Cardiac fibroblast (primary cell): ENCODE data around the gene ARFIP1.

ENCODE experiments used
- DNase-seq, 2 donors: peaks; one replicate each; pipeline versions ENCODE4 v3.0.0 to v3.0.0-alpha.2; 2010; ENCODE audit warnings: low read depth in 2 of 2
- H3K4me3 ChIP-seq, 2 donors: replicated peaks in 1 of 2; 1 replicate in 1 of 2; 2 replicates in 1 of 2; pipeline ENCODE4 v1.5.1; 2011; ENCODE audit warnings: low read depth in 2 of 2, low read length in 2 of 2, mild to moderate bottlenecking in 2 of 2, moderate library complexity in 1 of 2
- CTCF ChIP-seq: IDR thresholded peaks from one replicate; pipeline ENCODE4 v1.5.1; 2011; ENCODE audit warnings: low read depth, mild to moderate bottlenecking, low read length, inconsistent platforms

ARFIP1 gene

DNA sequence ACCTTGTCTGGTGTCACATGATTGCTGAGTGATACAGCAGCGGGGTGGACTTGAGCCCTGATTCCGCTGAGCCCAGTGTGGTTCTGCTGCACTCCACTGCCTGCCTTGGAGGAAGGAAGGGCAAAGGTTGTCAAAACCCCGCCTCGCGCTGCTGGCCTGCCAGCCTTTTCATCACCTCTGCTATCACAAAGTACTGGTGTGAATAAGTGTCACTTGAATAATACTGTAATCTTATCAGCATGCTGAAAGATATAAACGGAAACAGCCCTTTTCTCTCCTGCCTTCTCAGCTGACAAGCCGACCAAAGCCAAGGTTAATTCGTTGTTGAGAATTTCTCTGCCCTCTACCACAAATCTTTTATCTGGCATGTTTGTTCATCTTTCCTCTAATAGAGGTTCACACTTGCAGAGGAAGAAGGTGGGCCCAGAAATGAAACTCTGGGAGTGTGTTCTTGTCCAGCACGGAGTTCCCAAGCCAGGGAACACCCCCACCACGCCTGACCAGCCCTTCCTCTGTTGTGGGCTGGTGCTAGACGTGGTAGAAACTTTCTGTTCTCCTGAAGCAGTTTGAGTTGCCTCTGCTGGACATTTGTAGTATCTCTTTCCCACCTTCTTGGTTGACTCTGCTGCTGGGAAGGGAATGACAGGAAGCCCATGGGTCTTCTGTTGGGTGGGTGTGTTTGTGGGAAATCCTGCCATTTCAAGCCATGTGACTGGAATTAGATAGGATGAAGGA, 177.8 kb downstream of the ARFIP1 start:
- no peak for TF ChIP-seq CTCF
- DNase-seq, result peak in 1 of 2 donors; percentile 43

DNA sequence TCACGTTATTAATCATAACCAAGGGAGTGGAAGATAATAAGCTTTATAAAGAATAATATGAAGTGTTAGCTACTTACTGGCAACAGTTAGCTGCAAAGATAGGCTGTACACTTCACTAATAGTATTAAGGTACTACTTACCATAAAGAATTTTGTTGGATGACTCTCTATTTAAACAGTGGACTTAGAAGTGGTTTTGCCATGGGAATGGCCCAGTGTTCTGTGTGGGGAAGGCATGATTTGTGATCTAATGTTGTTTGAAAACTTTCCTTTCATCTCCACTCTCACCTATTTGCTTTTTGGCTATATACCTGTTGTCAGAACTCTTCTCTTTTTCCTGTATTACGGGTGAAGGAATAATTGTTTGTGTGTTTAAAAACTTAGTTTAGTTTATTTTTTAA, 179.3 kb downstream of the ARFIP1 start:
- H3K4me3 ChIP-seq, result no peak overlapping the region
- no peak for TF ChIP-seq CTCF
- DNase-seq, result no peak

More for the DNA sequence above, 177.8 kb downstream of the ARFIP1 start:
- no peak overlapping the region for H3K4me3 ChIP-seq

DNA sequence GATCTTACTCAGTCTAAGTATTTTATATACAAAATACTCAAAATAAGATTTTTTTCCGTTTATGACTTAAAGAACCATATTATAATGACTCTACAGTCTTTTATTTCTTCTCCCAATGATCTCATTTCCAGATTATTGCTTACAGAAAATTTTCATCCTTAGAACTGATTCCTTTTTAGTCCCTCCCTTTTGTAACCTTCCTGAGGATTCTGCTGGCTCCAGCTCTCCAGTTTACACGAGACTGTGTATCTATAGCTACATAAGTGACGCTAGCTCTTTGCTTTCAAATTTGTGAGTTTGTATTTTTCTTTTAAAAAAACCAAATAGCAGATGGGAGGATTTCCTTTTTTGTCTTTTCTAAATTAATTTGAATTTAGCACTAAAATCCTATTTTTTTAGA, 180.3 kb downstream of the ARFIP1 start:
- no peak overlapping the region for H3K4me3 ChIP-seq
- DNase-seq, result no peak
- no peak for TF ChIP-seq CTCF

DNA sequence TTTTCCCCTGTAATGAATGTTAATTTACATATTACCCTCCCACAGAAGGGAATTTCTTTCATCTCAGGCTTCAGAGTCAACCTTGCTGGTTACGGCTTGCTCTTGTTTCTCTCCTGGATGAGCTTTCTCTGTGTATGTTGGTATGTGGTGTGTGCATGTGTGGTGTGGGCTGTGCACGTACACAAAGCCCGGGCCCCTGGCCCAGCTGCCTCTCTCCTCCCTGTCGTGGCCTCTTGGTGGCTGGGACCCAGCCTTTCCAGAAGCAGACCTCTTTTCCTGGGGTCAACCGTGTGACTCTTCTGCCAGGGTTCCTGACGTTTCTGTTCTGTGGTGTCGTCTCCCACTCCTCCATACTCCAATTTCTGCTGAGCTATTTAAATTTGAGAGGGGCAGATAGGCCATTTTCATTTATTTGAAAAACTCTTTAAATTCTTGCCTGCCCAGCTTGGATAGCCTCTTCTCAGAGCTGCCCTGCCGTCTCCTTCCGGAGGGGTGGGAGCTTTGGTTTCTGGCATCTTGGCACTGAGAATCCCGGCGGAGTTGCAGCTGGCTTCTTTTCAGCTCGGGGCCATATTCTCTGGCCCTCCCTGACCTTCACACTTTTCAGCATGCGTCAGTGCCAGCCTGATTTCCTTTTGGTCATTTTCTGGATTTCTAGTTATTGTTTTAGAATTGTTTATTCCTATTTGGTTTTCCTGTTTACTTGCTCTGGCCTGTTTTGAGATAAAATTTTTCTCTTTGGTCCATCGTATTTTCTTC, 181.4 kb downstream of the ARFIP1 start:
- TF ChIP-seq CTCF, result no peak
- peak in 1 of 2 donors; percentile 32 for DNase-seq
- H3K4me3 ChIP-seq, result no peak overlapping the region

DNA sequence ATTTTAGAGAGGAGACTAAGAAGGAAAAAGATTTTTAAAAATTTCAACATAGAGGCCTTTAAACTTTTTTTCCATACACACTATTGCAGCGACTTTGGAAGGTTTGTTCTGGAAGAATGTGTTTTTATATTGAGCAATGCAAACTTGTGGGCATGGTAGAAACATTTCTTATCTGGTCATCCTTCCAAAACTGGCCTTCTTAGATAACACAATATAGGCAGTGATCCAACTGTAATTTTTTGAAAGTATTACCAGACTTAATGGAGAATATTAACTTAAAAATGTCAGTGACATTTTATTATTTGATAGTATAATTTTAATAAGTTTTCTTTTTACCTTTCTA, 182.0 kb downstream of the ARFIP1 start:
- peak in 1 of 2 donors; percentile 50 for DNase-seq
- H3K4me3 ChIP-seq, result no peak overlapping the region
- TF ChIP-seq CTCF, result no peak
